Measurements from ENCODE around the gene STARD4.

Gene STARD4

DNA sequence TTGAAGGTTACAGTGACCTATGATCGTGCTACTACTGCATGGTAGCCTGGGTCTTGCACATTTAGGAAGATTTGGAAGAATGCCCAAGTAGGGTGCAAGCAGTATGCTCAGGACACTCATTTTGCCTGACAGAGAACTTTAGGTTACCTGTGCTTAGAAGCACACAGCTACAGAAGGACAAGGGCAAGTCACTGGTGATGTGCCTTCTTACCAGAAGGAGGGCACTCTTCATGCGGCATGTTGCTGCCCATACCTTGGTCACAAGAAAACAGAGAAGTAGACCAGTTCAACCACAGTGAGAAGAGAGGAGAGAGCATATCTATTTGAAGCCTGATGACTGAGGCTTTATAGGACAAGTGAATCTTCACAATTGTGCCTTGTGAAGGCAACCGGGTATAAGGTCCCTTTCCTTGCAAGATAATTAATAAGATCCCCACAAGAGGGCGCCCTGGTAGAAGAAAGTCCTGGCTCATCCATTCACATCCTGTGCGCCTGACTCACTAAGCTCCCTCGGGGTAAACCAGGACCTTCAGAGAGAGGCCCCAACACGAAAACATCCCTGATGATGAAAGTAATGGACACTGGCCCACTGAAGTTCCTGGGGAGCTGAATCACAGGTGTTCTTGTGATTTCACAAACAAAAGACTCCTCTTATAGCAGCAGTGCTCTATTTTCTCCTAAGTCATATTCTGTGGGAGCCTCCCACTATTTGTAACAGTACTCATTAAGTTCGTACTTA lies 38.1 kb upstream of the STARD4 start:
- no peaks in the 10 kb centered on the region for H3K27me3 ChIP-seq (ENCODE audit: control insufficient read depth, insufficient read depth, low read length)
- no peak overlapping the region for H3K4me3 ChIP-seq (ENCODE audit: low read depth, low read length)
- H3K4me1 ChIP-seq (ENCODE audit: control insufficient read depth, insufficient read depth, low read length): peaks cover 25% of the 10 kb centered on the region
- H3K36me3 ChIP-seq (ENCODE audit: control insufficient read depth, insufficient read depth, low read length): no peaks in the 10 kb centered on the region
- H3K9me3 ChIP-seq (ENCODE audit: control insufficient read depth, insufficient read depth, low read length): no peaks in the 10 kb centered on the region
- no peak overlapping the region for H3K9ac ChIP-seq (ENCODE audit: low read depth, low read length)
- no peak overlapping the region for H3K27ac ChIP-seq (ENCODE audit: low read depth, low read length)

- no peak overlapping the region for H3K4me3 ChIP-seq (ENCODE audit: low read depth, low read length)
Observed at GRCh38 chr5:111548992-111549649, 36.8 kb upstream of the STARD4 start.

GRCh38 chr5:111548348-111548950 lies 36.1 kb upstream of the STARD4 start:
- no peak overlapping the region for H3K9ac ChIP-seq (ENCODE audit: low read depth, low read length)
- no peaks in the 10 kb centered on the region for H3K36me3 ChIP-seq (ENCODE audit: control insufficient read depth, insufficient read depth, low read length)
- no peak overlapping the region for H3K27ac ChIP-seq (ENCODE audit: low read depth, low read length)
- H3K27me3 ChIP-seq (ENCODE audit: control insufficient read depth, insufficient read depth, low read length): no peaks in the 10 kb centered on the region
- no peak overlapping the region for H3K4me3 ChIP-seq (ENCODE audit: low read depth, low read length)
- peaks cover 22% of the 10 kb centered on the region for H3K4me1 ChIP-seq (ENCODE audit: control insufficient read depth, insufficient read depth, low read length)
- H3K9me3 ChIP-seq (ENCODE audit: control insufficient read depth, insufficient read depth, low read length): no peaks in the 10 kb centered on the region

More at GRCh38 chr5:111548992-111549649, 36.8 kb upstream of the STARD4 start:
- Histone ChIP-seq H3K9me3 (ENCODE audit: control insufficient read depth, insufficient read depth, low read length) (no peaks in the 10 kb centered on the region), H3K36me3 (ENCODE audit: control insufficient read depth, insufficient read depth, low read length) (no peaks in the 10 kb centered on the region), H3K9ac (ENCODE audit: low read depth, low read length) (no peak overlapping the region), H3K4me1 (ENCODE audit: control insufficient read depth, insufficient read depth, low read length) (peaks cover 25% of the 10 kb centered on the region), H3K27ac (ENCODE audit: low read depth, low read length) (no peak overlapping the region), H3K27me3 (ENCODE audit: control insufficient read depth, insufficient read depth, low read length) (no peaks in the 10 kb centered on the region)

DNA sequence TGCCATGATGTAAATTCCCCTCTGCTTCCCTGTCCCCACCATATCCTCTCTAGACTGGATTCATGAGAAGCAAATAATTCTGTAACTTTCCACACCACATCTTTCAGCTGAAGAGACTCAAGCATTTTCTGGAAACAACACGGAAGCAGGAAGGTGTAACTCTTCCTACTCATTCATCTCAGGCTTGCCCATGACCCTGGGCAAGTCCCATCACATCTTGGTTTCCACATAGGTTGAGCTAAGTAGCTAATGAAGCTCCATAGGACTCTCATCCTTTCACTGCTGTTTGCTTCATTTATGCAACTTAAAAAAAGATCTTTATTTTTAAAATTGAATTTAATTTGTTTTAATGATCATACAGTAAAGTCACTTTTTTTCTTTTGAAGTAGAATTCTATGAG lies 32.7 kb upstream of the STARD4 start:
- Histone ChIP-seq H3K27ac (ENCODE audit: low read depth, low read length) (no peak overlapping the region), H3K9ac (ENCODE audit: low read depth, low read length) (no peak overlapping the region), H3K4me3 (ENCODE audit: low read depth, low read length) (no peak overlapping the region), H3K36me3 (ENCODE audit: control insufficient read depth, insufficient read depth, low read length) (no peaks in the 10 kb centered on the region), H3K27me3 (ENCODE audit: control insufficient read depth, insufficient read depth, low read length) (no peaks in the 10 kb centered on the region), H3K9me3 (ENCODE audit: control insufficient read depth, insufficient read depth, low read length) (no peaks in the 10 kb centered on the region), H3K4me1 (ENCODE audit: control insufficient read depth, insufficient read depth, low read length) (no peaks in the 10 kb centered on the region)

- Histone ChIP-seq H3K27ac (ENCODE audit: low read depth, low read length) (no peak overlapping the region), H3K9ac (ENCODE audit: low read depth, low read length) (no peak overlapping the region), H3K4me1 (ENCODE audit: control insufficient read depth, insufficient read depth, low read length) (no peaks in the 10 kb centered on the region), H3K36me3 (ENCODE audit: control insufficient read depth, insufficient read depth, low read length) (no peaks in the 10 kb centered on the region), H3K27me3 (ENCODE audit: control insufficient read depth, insufficient read depth, low read length) (no peaks in the 10 kb centered on the region), H3K9me3 (ENCODE audit: control insufficient read depth, insufficient read depth, low read length) (no peaks in the 10 kb centered on the region), H3K4me3 (ENCODE audit: low read depth, low read length) (no peak overlapping the region)
Observed at GRCh38 chr5:111537141-111538024, 25.0 kb upstream of the STARD4 start.

GRCh38 chr5:111535879-111536549 lies 23.7 kb upstream of the STARD4 start:
- H3K9me3 ChIP-seq (ENCODE audit: control insufficient read depth, insufficient read depth, low read length): no peaks in the 10 kb centered on the region

DNA sequence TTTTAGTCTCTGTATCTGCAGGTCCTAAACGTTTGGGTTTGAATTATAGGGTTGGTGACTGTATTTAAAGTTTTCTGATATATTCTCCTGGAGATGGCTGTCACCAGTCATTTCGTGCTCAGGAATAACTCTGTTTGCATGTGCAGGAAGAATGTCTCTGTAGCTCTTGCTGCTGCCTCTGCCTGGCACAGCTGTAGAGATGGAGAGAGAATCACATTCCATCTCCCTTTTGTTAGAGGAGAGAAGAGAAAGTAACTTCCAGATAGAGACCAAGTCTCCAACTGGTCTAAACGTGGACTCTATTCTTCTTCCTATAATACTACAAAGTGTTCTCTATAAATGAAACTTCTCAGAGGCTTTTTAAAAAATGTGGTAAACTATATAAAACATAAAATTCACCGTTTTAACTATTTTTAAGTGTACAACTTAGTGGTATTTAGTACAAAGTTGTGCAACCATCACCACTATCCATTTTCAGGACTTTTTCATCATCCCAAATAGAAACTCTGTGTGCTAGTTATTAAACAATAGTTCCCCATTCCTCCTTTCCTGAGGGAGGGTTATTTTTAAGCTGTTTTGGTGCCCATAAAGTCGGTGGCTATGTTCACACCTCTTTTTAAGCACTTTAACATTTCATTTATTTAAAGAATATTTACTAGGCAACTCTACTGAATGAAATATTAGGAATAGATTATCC lies 20.7 kb upstream of the STARD4 start:
- H3K27ac ChIP-seq (ENCODE audit: low read depth, low read length): no peak overlapping the region
- H3K36me3 ChIP-seq (ENCODE audit: control insufficient read depth, insufficient read depth, low read length): no peaks in the 10 kb centered on the region
- no peaks in the 10 kb centered on the region for H3K27me3 ChIP-seq (ENCODE audit: control insufficient read depth, insufficient read depth, low read length)
- no peak overlapping the region for H3K9ac ChIP-seq (ENCODE audit: low read depth, low read length)
- no peaks in the 10 kb centered on the region for H3K9me3 ChIP-seq (ENCODE audit: control insufficient read depth, insufficient read depth, low read length)
- no peak overlapping the region for H3K4me3 ChIP-seq (ENCODE audit: low read depth, low read length)
- no peaks in the 10 kb centered on the region for H3K4me1 ChIP-seq (ENCODE audit: control insufficient read depth, insufficient read depth, low read length)

More at GRCh38 chr5:111535879-111536549, 23.7 kb upstream of the STARD4 start:
- H3K4me3 ChIP-seq (ENCODE audit: low read depth, low read length): no peak overlapping the region
- H3K27me3 ChIP-seq (ENCODE audit: control insufficient read depth, insufficient read depth, low read length): no peaks in the 10 kb centered on the region
- no peaks in the 10 kb centered on the region for H3K36me3 ChIP-seq (ENCODE audit: control insufficient read depth, insufficient read depth, low read length)
- no peaks in the 10 kb centered on the region for H3K4me1 ChIP-seq (ENCODE audit: control insufficient read depth, insufficient read depth, low read length)
- no peak overlapping the region for H3K9ac ChIP-seq (ENCODE audit: low read depth, low read length)
- no peak overlapping the region for H3K27ac ChIP-seq (ENCODE audit: low read depth, low read length)

DNA sequence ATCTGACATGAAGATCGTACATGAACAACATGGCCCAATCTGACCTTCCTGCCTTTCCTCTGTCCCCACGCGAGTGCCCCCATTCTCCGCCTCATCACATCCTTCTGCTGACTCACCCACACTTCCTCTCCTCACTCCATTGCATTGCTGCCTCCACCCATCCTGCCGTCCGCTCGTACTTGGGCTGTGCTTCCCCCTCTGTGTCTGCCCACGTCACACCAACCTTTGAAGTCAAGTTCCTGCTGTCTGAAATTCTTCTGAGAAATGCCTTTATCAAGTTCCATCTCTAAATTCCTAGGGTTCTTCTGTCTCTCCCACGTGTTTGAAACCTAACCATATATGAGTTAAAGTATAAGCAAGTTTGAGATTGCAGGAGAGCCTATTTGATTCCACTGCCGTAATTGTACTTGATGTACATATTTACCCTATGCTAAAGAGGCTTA lies 18.0 kb upstream of the STARD4 start:
- Histone ChIP-seq H3K27me3 (ENCODE audit: control insufficient read depth, insufficient read depth, low read length) (no peaks in the 10 kb centered on the region), H3K9ac (ENCODE audit: low read depth, low read length) (no peak overlapping the region), H3K27ac (ENCODE audit: low read depth, low read length) (no peak overlapping the region), H3K36me3 (ENCODE audit: control insufficient read depth, insufficient read depth, low read length) (no peaks in the 10 kb centered on the region), H3K4me3 (ENCODE audit: low read depth, low read length) (no peak overlapping the region), H3K4me1 (ENCODE audit: control insufficient read depth, insufficient read depth, low read length) (no peaks in the 10 kb centered on the region), H3K9me3 (ENCODE audit: control insufficient read depth, insufficient read depth, low read length) (no peaks in the 10 kb centered on the region)

- no peaks in the 10 kb centered on the region for H3K9me3 ChIP-seq (ENCODE audit: control insufficient read depth, insufficient read depth, low read length)
- no peak overlapping the region for H3K27ac ChIP-seq (ENCODE audit: low read depth, low read length)
- H3K27me3 ChIP-seq (ENCODE audit: control insufficient read depth, insufficient read depth, low read length): no peaks in the 10 kb centered on the region
- no peak overlapping the region for H3K9ac ChIP-seq (ENCODE audit: low read depth, low read length)
- H3K4me3 ChIP-seq (ENCODE audit: low read depth, low read length): no peak overlapping the region
- no peaks in the 10 kb centered on the region for H3K36me3 ChIP-seq (ENCODE audit: control insufficient read depth, insufficient read depth, low read length)
- H3K4me1 ChIP-seq (ENCODE audit: control insufficient read depth, insufficient read depth, low read length): no peaks in the 10 kb centered on the region
Observed at GRCh38 chr5:111528056-111528455, 15.7 kb upstream of the STARD4 start.

GRCh38 chr5:111520908-111521307 lies 8.6 kb upstream of the STARD4 start:
- no peak overlapping the region for H3K9ac ChIP-seq (ENCODE audit: low read depth, low read length)
- no peak overlapping the region for H3K27ac ChIP-seq (ENCODE audit: low read depth, low read length)
- H3K9me3 ChIP-seq (ENCODE audit: control insufficient read depth, insufficient read depth, low read length): no peaks in the 10 kb centered on the region
- no peaks in the 10 kb centered on the region for H3K4me1 ChIP-seq (ENCODE audit: control insufficient read depth, insufficient read depth, low read length)
- no peaks in the 10 kb centered on the region for H3K36me3 ChIP-seq (ENCODE audit: control insufficient read depth, insufficient read depth, low read length)
- no peaks in the 10 kb centered on the region for H3K27me3 ChIP-seq (ENCODE audit: control insufficient read depth, insufficient read depth, low read length)
- H3K4me3 ChIP-seq (ENCODE audit: low read depth, low read length): no peak overlapping the region
